ENCODE measurements around the gene CD34. TPM values are rescaled to one million over a fixed set of nuclear protein-coding genes. Genes with fewer than 3 reads are reported as not detected.
"Not testable (repeated sequence)": the region's sequence is repeated elsewhere in the genome, so short reads cannot be mapped to it uniquely, and the experiment has no call there.

The CD34 gene
- total RNA-seq, 1 donor from 2014 or later, result 277 TPM

GRCh38 chr1:207933205-207933800, 22.4 kb upstream of the CD34 start:
- H3K36me3 Mint-ChIP-seq (ENCODE audit: low read depth, unreplicated experiment), result peaks cover 4% of the 10 kb centered on the region
- no peaks in the 10 kb centered on the region for H3K9me3 Mint-ChIP-seq (ENCODE audit: unreplicated experiment)
- H3K27ac Mint-ChIP-seq (ENCODE audit: unreplicated experiment), result no peak overlapping the region
- no peak overlapping the region for H3K4me3 Mint-ChIP-seq (ENCODE audit: unreplicated experiment)
- H3K27me3 Mint-ChIP-seq (ENCODE audit: unreplicated experiment), result peaks cover under 1% of the 10 kb centered on the region
- DNase-seq (ENCODE audit: low spot score), result no peak
- no peak for TF ChIP-seq CTCF (IDR thresholded peaks at IDR 0.05; ENCODE audit: unreplicated experiment)
- H3K4me1 Mint-ChIP-seq (ENCODE audit: unreplicated experiment), result peaks cover 7% of the 10 kb centered on the region

- DNase-seq (ENCODE audit: low spot score), result no peak
- H3K9me3 Mint-ChIP-seq (ENCODE audit: unreplicated experiment), result no peaks in the 10 kb centered on the region
These were observed 16.1 kb upstream of the CD34 start for GRCh38 chr1:207926984-207927383.

GRCh38 chr1:207925969-207926368, 15.0 kb upstream of the CD34 start:
- H3K4me3 Mint-ChIP-seq (ENCODE audit: unreplicated experiment); H3K9me3 Mint-ChIP-seq (ENCODE audit: unreplicated experiment); H3K27me3 Mint-ChIP-seq (ENCODE audit: unreplicated experiment); H3K36me3 Mint-ChIP-seq (ENCODE audit: low read depth, unreplicated experiment); DNase-seq (ENCODE audit: low spot score); H3K27ac Mint-ChIP-seq (ENCODE audit: unreplicated experiment): not testable (repeated sequence)
- peaks cover 40% of the 10 kb centered on the region for H3K4me1 Mint-ChIP-seq (ENCODE audit: unreplicated experiment)

More at GRCh38 chr1:207926984-207927383, 16.1 kb upstream of the CD34 start:
- peaks cover 1% of the 10 kb centered on the region for H3K27me3 Mint-ChIP-seq (ENCODE audit: unreplicated experiment)
- no peak overlapping the region for H3K4me3 Mint-ChIP-seq (ENCODE audit: unreplicated experiment)
- H3K27ac Mint-ChIP-seq (ENCODE audit: unreplicated experiment), result no peak overlapping the region
- H3K4me1 Mint-ChIP-seq (ENCODE audit: unreplicated experiment), result peaks cover 37% of the 10 kb centered on the region
- TF ChIP-seq CTCF (IDR thresholded peaks at IDR 0.05; ENCODE audit: unreplicated experiment), result no peak
- peaks cover 4% of the 10 kb centered on the region for H3K36me3 Mint-ChIP-seq (ENCODE audit: low read depth, unreplicated experiment)

- TF ChIP-seq CTCF (IDR thresholded peaks at IDR 0.05; ENCODE audit: unreplicated experiment), result no peak
- Mint-ChIP-seq H3K36me3 (ENCODE audit: low read depth, unreplicated experiment) (no peaks in the 10 kb centered on the region), H3K9me3 (ENCODE audit: unreplicated experiment) (no peaks in the 10 kb centered on the region), H3K4me3 (ENCODE audit: unreplicated experiment) (no peak overlapping the region), H3K27ac (ENCODE audit: unreplicated experiment) (peak overlapping the region; percentile 75), H3K27me3 (ENCODE audit: unreplicated experiment) (peaks cover 1% of the 10 kb centered on the region), H3K4me1 (ENCODE audit: unreplicated experiment) (peaks cover 43% of the 10 kb centered on the region)
- DNase-seq (ENCODE audit: low spot score), result no peak
These were observed 14.3 kb upstream of the CD34 start for GRCh38 chr1:207925210-207925609.

GRCh38 chr1:207923561-207923960, 12.6 kb upstream of the CD34 start:
- H3K27me3 Mint-ChIP-seq (ENCODE audit: unreplicated experiment), result peaks cover 1% of the 10 kb centered on the region
- no peaks in the 10 kb centered on the region for H3K9me3 Mint-ChIP-seq (ENCODE audit: unreplicated experiment)
- H3K4me3 Mint-ChIP-seq (ENCODE audit: unreplicated experiment), result no peak overlapping the region
- peaks cover 59% of the 10 kb centered on the region for H3K4me1 Mint-ChIP-seq (ENCODE audit: unreplicated experiment)
- no peaks in the 10 kb centered on the region for H3K36me3 Mint-ChIP-seq (ENCODE audit: low read depth, unreplicated experiment)
- DNase-seq (ENCODE audit: low spot score), result peak; percentile 76
- H3K27ac Mint-ChIP-seq (ENCODE audit: unreplicated experiment), result peak overlapping the region; percentile 95
- TF ChIP-seq CTCF (IDR thresholded peaks at IDR 0.05; ENCODE audit: unreplicated experiment), result no peak
